Endothelial cell of umbilical vein (primary cell): ENCODE results near the gene TMEM37. TPM values are rescaled to one million over a fixed set of nuclear protein-coding genes. Genes with fewer than 3 reads are reported as not detected.

ENCODE experiments used
- BruUV-seq: library from RNA; stranded (reverse); fragments of 400-500 nt; replicated peaks from 2 replicates; lab custom pipeline; 2021; lab: Mats Ljungman, UMichigan
- CTCF ChIA-PET: fragments of 300-600, 350-600 bp; sonication (Branson Sonifier 250); formaldehyde crosslinking; loops from one replicate; lab custom pipeline; 2021; ENCODE audit warnings: antibody characterized with exemption, inconsistent platforms; lab: Charles Lee
- POLR2A ChIA-PET: fragments of 300-600, 350-600 bp; sonication (Branson Sonifier 250); formaldehyde crosslinking; loops from one replicate; lab custom pipeline; 2021; ENCODE audit warnings: antibody characterized with exemption, inconsistent platforms; lab: Charles Lee
- DNase-seq: peaks from one replicate; pipeline ENCODE4 v3.0.0-alpha.2; 2011; ENCODE audit warnings: low read depth, low spot score
- FAIRE-seq: peaks from 2 replicates; lab custom pipeline; 2011; peaks lifted over from hg19 to GRCh38; lab: Jason Lieb, UNC
- H2AFZ ChIP-seq: 2 replicates; pipeline ENCODE4 v1.6.0; 2012; ENCODE audit warnings: low read depth, low read length, control low read depth, inconsistent platforms
- H3K27ac ChIP-seq: 2 replicates; pipeline ENCODE4 v1.5.1; 2011; ENCODE audit warnings: low read depth, mild to moderate bottlenecking, control low read depth, low read length, moderate library complexity; ENCODE audit not compliant: insufficient read depth
- H3K27me3 ChIP-seq, 2 experiments: 2 replicates each; pipeline versions ENCODE4 v1.6.0 to v1.6.1; 2011; ENCODE audit warnings: low read length in 2 of 2, mixed read lengths in 1 of 2; ENCODE audit not compliant: control insufficient read depth in 2 of 2, insufficient read depth in 2 of 2
- H3K36me3 ChIP-seq, 2 experiments: 2 replicates in 1 of 2; 3 replicates in 1 of 2; pipeline ENCODE4 v1.5.1; 2011; ENCODE audit warnings: low read length in 2 of 2, mild to moderate bottlenecking in 1 of 2, moderate library complexity in 1 of 2; ENCODE audit not compliant: control insufficient read depth in 2 of 2, insufficient read depth in 2 of 2; ENCODE audit errors: extremely low read depth in 1 of 2
- H3K4me1 ChIP-seq: 3 replicates; pipeline ENCODE4 v1.5.1; 2011; ENCODE audit warnings: mild to moderate bottlenecking, low read length; ENCODE audit not compliant: control insufficient read depth, insufficient read depth; ENCODE audit errors: extremely low read depth
- H3K4me2 ChIP-seq: 2 replicates; pipeline ENCODE4 v1.6.1; 2011; ENCODE audit warnings: low read length, control low read depth, mixed read lengths; ENCODE audit not compliant: insufficient read depth
- H3K4me3 ChIP-seq, 3 experiments: fragments of 200-600 bp in 1 of 3; sonication (generic), shearing (Covaris generic) in 1 of 3; replicated peaks in 1 of 3; 2 replicates each; pipeline ENCODE4 v1.5.1; 2011 to 2016; ENCODE audit warnings: control low read depth in 3 of 3, low read length in 3 of 3, mild to moderate bottlenecking in 2 of 3, inconsistent platforms in 1 of 3, low read depth in 1 of 3, moderate library complexity in 1 of 3; ENCODE audit not compliant: insufficient read depth in 1 of 3
- H3K79me2 ChIP-seq: 2 replicates; pipeline ENCODE4 v1.6.0; 2012; ENCODE audit warnings: low read length, inconsistent platforms; ENCODE audit not compliant: control insufficient read depth, insufficient read depth
- H3K9ac ChIP-seq: replicated peaks from 2 replicates; pipeline ENCODE3; 2011; ENCODE audit warnings: low read length, control low read depth; ENCODE audit not compliant: insufficient read depth; ENCODE audit errors: extremely low read depth
- H3K9me1 ChIP-seq: replicated peaks from 3 replicates; pipeline ENCODE4 v1.6.0; 2011; ENCODE audit warnings: mild to moderate bottlenecking, low read length; ENCODE audit not compliant: control insufficient read depth, insufficient read depth; ENCODE audit errors: extremely low read depth
- H3K9me3 ChIP-seq: replicated peaks from 2 replicates; pipeline ENCODE4 v1.5.1; 2012; ENCODE audit warnings: low read length, inconsistent platforms; ENCODE audit not compliant: control insufficient read depth, insufficient read depth
- H4K20me1 ChIP-seq: replicated peaks from 2 replicates; pipeline ENCODE3; 2011; ENCODE audit warnings: mild to moderate bottlenecking, low read length; ENCODE audit not compliant: control insufficient read depth, insufficient read depth; ENCODE audit errors: extremely low read depth
- CTCF ChIP-seq, 2 donors: IDR thresholded peaks; 1 replicate in 1 of 2; 2 replicates in 1 of 2; pipeline ENCODE4 v1.5.1; 2011; ENCODE audit warnings: low read length in 2 of 2, mild to moderate bottlenecking in 2 of 2, moderate library complexity in 2 of 2, control low read depth in 1 of 2, inconsistent platforms in 1 of 2, low read depth in 1 of 2; ENCODE audit not compliant: insufficient read depth in 1 of 2; ENCODE audit errors: extremely low read depth in 1 of 2
- EZH2 ChIP-seq: IDR thresholded peaks from 2 replicates; pipeline ENCODE4 v1.6.1; 2012; ENCODE audit warnings: borderline replicate concordance, low read depth, mild to moderate bottlenecking, moderate library complexity, low read length, inconsistent platforms; ENCODE audit not compliant: severe bottlenecking
- FOS ChIP-seq: IDR thresholded peaks from 2 replicates; pipeline ENCODE4 v1.6.1; 2011; ENCODE audit warnings: mild to moderate bottlenecking, low read length, moderate library complexity, borderline replicate concordance; ENCODE audit not compliant: insufficient read depth
- GATA2 ChIP-seq: IDR thresholded peaks from 2 replicates; pipeline ENCODE4 v1.7.0; 2011; ENCODE audit warnings: low read depth, mild to moderate bottlenecking, moderate library complexity, mixed read lengths, low read length; ENCODE audit not compliant: insufficient read length, insufficient read depth
- JUN ChIP-seq: IDR thresholded peaks from 2 replicates; pipeline ENCODE4 v1.6.1; 2011; ENCODE audit warnings: borderline replicate concordance, low read depth; ENCODE audit not compliant: insufficient read length, insufficient read depth
- MYC ChIP-seq: IDR thresholded peaks from one replicate; pipeline ENCODE4 v1.6.1; 2011; ENCODE audit warnings: mild to moderate bottlenecking, low read depth, low read length
- POLR2A ChIP-seq: IDR thresholded peaks from 2 replicates; pipeline ENCODE4 v1.6.1; 2012; ENCODE audit warnings: low read depth, mild to moderate bottlenecking, control low read depth, low read length
- POLR2AphosphoS5 ChIP-seq: IDR thresholded peaks from 2 replicates; pipeline ENCODE4 v1.6.1; 2012; ENCODE audit warnings: low read depth, mild to moderate bottlenecking, control low read depth, low read length, moderate library complexity; ENCODE audit not compliant: insufficient read depth
- dilution Hi-C: fragments of 300-500 bp; cut with MboI; formaldehyde crosslinking; loops from one replicate; pipeline ENCODE4 v1.15.0; 2019; ENCODE audit warnings: low sequenced_read_pairs; ENCODE audit not compliant: extremely low pct_ligation_motif_present
- intact Hi-C: fragments of 100-400 bp; cut with micrococcal nuclease; formaldehyde crosslinking; loops from one replicate; pipeline ENCODE4 v1.10.0; 2022
- polyA plus RNA-seq, 4 experiments: library from polyadenylated mRNA; depleted of rRNA in 3 of 4; stranded (reverse) in 3 of 4; unstranded in 1 of 4; fragments of >200 nt; gene quantifications; 2 replicates each; pipeline versions ENCODE4 v1.2.1 to v1.2.3, GENCODE V29; 2011 to 2012; ENCODE audit warnings: missing spikeins in 1 of 4
- total RNA-seq: library from RNA; stranded (reverse); gene quantifications from 2 replicates; pipeline ENCODE4 v1.2.3, GENCODE V29; 2021
- TF ChIP-seq, protein P1 (sequence below): IDR thresholded peaks from 2 replicates; pipeline ENCODE4 v1.6.1; 2011; ENCODE audit not compliant: insufficient read depth, insufficient read length

TMEM37 gene
- total and polyA plus RNA-seq, 2 donors (not counting 3 experiments of a cell fraction or from before 2014, with no cell fraction given), result 3.5 to 16.2 TPM

DNA sequence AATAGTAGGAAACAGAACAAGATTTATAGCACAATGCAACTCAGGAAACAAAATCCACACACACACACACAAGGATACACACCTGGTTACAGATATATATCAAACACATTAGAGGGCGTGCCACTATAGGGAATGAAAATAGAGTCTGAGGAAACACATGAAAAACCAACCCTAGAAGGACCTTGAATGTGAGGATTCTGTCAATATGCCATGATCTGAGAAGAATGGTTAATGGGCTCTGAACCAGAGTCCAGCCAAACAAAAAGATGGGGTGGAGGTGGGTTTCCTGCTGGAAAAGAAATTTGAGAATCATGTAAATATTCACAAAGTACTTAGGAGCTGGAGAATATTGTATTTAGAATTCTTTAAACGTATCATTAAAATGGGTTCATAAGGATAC lies 7.8 kb upstream of the TMEM37 start:
- ChIA-PET CTCF (interaction anchor here (1.0 to 2.0 kb wide), 2 partner anchors 52 to 57 kb away, joined by 3 to 8 read pairs; no protein-coding TSS in a partner anchor), POLR2A (interaction anchor here (1.0 kb wide), 1 partner anchor 34 kb away, joined by 3 read pairs; no protein-coding TSS in a partner anchor)
- H3K9me1 ChIP-seq, result no peaks in the 10 kb centered on the region
- FAIRE-seq (no peak), DNase-seq (no peak)
- H3K4me2 ChIP-seq, result no peak overlapping the region
- BruUV-seq, result no TSS peak
- intact Hi-C loops, result no loop called here
- H3K79me2 ChIP-seq, result no peaks in the 10 kb centered on the region
- peaks cover 29 to 37% of the 10 kb centered on the region in 2 experiments for H3K27me3 ChIP-seq
- H2AFZ ChIP-seq, result no peak overlapping the region
- H3K4me1 ChIP-seq, result no peaks in the 10 kb centered on the region
- H3K9me3 ChIP-seq, result no peaks in the 10 kb centered on the region
- no peaks in the 10 kb centered on the region for H3K36me3 ChIP-seq
- H3K27ac ChIP-seq, result no peak overlapping the region
- H3K4me3 ChIP-seq, result no peak overlapping the region
- no peaks in the 10 kb centered on the region for H4K20me1 ChIP-seq
- no peak for TF ChIP-seq MYC
- TF ChIP-seq, protein P1, sequence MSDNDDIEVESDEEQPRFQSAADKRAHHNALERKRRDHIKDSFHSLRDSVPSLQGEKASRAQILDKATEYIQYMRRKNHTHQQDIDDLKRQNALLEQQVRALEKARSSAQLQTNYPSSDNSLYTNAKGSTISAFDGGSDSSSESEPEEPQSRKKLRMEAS, result no peak
- dilution Hi-C loops, result no loop called here
- H3K9ac ChIP-seq, result no peak overlapping the region

GRCh38 chr2:119424284-119425118 lies 7.2 kb upstream of the TMEM37 start:
- H3K27ac ChIP-seq, result no peak overlapping the region
- H3K9ac ChIP-seq, result no peak overlapping the region
- no peak overlapping the region for H3K4me2 ChIP-seq
- TF ChIP-seq POLR2A (no peak), FOS (no peak), EZH2 (no peak), CTCF (IDR thresholded peaks at IDR 0.05; ENCODE audit: extremely low read depth in 1 of 2, insufficient read depth in 1 of 2, low read depth in 1 of 2, low read length in 2 of 2) (no peak), POLR2AphosphoS5 (no peak), GATA2 (no peak), MYC (no peak), JUN (no peak)
- TF ChIP-seq, protein P1, result no peak
- H2AFZ ChIP-seq, result no peak overlapping the region
- intact Hi-C loops (no loop called here), dilution Hi-C loops (no loop called here)
- H3K4me3 ChIP-seq, result no peak overlapping the region
- H3K4me1 ChIP-seq, result no peaks in the 10 kb centered on the region
- peaks cover 26 to 37% of the 10 kb centered on the region in 2 experiments for H3K27me3 ChIP-seq
- no peaks in the 10 kb centered on the region for H3K36me3 ChIP-seq
- POLR2A ChIA-PET, result interaction anchor here (1.0 kb wide), 1 partner anchor 34 kb away, joined by 3 read pairs; no protein-coding TSS in a partner anchor
- no peaks in the 10 kb centered on the region for H3K9me3 ChIP-seq
- no peaks in the 10 kb centered on the region for H4K20me1 ChIP-seq
- H3K9me1 ChIP-seq, result no peaks in the 10 kb centered on the region
- H3K79me2 ChIP-seq, result no peaks in the 10 kb centered on the region
- DNase-seq (no peak), FAIRE-seq (no peak)
- no TSS peak for BruUV-seq
- CTCF ChIA-PET, result interaction anchor here (1.0 to 2.0 kb wide), 2 partner anchors 52 to 56 kb away, joined by 3 to 8 read pairs; no protein-coding TSS in a partner anchor
